HG03108 (cell line): ENCODE data around the gene GALNT18.

Source experiments
- ATAC-seq: cut with Tn5 transposase; IDR thresholded peaks from one replicate; pipeline ENCODE4 v1.9.1; 2021; ENCODE audit warnings: moderate library complexity; ENCODE audit not compliant: unreplicated experiment

Gene GALNT18

DNA sequence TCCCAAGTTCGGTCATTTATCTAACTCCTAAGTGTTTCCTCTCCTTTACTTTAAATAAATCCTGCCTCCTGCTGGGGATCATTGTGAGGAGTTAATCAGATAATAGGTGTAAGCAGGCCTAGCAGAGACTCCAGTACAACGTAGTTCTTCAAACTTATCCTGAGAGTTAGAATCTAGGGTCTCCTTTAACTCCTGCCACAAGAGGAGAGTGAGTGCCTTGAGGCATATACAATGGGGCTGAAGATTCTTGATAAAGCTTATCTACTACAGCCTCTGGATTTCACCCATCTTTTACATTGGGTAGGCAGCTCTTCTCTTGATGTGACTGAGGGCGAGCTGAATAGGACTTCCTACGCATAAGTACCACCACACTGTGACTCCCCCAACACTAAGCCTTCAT lies 3.1 kb upstream of the GALNT18 start:
- ATAC-seq = no peak

DNA sequence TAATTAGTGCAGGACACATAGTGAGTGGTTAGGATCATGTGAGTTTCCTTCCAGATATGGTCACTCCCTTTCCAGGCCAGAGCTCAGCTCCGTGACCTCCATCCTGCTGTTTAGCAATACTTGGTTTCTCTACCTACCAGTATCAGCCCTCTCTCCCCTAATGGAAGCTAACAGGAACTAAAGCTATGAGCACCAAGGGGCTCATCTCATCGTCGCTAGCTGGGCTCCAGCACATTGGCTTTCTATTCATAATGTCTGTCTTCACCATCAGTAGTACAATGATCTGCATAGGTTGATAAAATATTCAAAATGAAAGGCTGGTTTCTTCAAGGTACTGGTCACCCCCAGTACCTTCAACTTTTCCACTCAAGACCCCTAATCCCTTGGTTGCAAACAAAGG lies 2.4 kb upstream of the GALNT18 start:
- no peak for ATAC-seq

DNA sequence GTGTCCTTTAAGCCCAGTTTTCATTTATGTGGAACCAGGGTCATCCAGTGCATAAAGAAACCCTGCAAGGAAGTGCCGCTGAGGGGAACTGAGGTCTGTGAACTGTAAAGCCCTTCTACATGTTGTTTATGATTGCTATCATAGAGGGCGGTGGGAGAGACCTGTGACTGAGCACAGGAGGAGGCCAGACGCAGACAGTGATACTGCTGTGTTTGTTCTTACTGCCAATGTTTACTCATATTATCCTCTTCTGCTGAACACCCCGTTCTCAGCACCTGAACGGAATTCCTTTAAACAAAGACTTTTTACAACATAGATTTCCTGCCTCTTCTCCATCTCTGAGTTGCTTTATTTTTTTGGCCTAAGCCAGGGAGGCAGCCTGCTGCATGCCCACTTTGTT lies 967 bp upstream of the GALNT18 start:
- no peak for ATAC-seq

DNA sequence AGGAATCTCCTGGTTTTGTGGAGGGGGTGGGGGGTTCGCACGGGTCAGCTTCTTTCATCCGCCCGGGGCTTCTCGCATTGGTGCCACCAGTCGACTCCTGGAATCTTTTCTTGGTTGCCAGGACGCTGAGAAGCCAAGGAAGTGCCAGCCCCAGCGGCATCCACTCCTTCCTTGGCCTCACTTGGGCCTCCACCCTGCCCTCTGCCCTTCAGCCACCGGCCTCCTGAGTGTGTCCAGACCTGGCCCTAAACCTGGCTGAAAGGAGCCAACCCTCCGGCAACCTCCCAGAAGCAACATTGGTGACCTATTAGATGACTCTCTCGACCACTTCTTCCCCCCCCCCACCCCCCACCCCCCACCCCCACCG lies 518 bp upstream of the GALNT18 start:
- ATAC-seq = no peak

DNA sequence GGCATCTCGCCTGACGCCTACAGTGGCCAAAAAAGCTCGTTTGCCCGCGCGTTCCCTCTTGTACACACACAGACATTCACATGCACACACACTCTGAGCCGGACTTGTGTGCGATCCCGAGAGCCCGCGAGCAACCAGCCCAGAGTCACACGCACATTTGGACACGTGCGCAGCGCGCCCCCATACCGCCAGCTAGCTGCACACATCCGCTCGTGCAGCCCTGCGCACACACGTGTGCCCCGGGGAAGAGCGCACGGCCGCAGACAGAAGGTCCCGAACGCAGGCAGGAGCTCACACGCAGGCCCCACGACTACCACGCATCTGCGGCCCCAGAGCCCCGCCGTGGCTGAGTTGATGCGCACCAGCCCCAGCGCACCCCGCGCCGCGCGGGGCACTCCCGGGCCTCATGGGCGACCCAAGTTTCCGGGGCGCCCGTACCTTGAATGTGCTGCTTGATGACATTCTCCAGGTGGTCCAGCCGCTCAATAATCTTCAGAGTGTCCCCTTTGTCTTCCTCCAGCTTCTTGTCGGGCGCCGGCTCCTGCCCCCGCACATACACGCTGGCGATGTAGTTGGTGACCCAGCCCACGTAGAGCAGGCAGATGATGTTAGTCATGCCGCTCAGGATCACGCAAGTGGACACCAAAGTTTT lies 758 bp downstream of the GALNT18 start:
- no peak for ATAC-seq

DNA sequence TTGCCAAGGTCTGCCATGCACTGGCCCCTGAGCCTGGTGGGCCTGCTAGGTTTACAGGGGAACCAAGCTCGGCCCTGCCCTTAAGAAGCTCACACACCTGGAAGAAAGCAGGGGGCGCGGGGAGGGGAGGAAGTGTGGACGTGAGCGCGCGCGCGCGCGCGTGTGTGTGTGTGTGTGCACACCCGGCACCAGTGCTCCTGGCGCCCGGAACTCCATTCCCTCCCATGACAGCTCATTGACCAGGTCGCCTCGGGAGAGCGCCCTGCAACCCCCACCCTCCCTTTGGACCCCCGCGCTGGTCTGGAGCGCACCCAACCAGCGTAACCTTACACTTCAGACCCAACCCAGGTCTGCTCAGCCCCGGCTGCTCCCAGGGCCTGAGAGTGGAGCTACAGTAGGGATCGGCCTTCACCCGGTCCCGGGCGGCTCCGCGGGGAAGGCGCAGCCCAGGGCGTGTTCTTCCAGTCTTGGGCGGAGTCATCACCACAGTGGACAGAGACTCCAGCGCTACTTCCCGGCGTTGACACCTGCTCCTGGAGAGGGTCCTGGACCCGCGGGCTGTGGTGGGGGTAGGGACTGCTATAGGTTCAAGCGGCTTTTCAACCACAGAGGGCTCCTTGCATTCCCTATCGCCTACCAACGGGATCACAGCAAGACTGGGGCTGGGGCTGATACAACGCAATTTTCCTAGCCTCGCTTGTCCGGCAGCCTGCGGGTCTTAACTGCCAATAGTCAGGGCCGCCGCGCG lies 1.5 kb downstream of the GALNT18 start:
- ATAC-seq = no peak

DNA sequence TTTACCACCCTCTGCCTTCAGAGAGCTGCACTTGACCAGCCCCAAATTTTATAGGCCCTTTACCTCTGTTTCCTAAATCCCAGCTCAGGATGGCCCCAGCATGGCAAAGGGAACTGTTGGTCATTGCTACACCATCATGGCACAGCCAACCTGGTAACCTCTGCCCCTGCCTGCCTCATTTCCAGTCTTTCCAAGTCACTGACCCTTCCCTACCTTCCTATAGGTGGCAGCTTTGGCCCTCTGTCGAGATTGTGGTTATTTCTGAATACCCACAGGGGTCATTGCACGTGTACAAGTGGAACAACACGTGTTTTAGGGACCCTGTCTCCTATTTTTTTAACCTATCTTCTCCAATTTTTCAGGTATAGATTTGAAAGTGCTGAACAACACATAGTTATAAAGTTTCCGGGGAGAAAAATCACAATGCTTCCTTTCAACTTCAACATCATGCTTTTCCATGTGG lies 2.8 kb downstream of the GALNT18 start:
- no peak for ATAC-seq

DNA sequence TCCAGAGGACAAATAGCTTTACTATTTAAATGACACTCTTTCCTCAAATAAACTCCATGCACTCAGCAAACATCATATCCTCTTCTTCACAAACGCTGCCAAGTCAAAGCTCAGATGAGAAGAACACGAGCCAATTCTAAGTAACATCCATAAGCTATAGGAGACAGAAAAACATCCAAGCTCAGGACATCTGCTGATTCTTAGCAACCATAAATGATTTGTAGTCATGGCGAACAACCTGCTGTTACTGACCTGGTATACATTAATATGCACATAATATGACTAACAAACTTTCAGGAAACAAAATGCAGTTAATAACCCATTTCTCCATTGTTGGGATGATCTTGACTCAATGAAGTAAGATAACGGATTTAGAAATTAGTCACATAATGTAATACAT lies 6.7 kb downstream of the GALNT18 start:
- no peak for ATAC-seq

DNA sequence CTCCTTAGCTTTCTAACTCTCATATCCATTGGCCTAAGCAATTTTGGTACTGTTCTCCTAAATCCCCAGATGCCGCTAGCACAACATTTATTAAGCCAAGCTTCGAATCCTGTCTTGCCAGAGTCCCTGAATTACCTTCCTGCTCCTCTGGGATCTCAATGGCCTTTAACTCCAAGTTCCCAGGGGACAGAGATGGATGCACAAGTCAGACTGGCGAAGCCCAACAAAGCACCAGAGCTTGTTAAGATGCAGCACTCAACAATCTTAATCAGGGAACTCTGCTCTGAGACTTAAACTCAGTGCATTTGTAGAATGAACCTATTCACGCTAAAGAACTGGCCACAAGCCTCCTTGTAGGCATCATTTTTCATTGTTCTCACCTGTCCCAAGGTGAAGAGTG lies 9.4 kb downstream of the GALNT18 start:
- no peak for ATAC-seq

DNA sequence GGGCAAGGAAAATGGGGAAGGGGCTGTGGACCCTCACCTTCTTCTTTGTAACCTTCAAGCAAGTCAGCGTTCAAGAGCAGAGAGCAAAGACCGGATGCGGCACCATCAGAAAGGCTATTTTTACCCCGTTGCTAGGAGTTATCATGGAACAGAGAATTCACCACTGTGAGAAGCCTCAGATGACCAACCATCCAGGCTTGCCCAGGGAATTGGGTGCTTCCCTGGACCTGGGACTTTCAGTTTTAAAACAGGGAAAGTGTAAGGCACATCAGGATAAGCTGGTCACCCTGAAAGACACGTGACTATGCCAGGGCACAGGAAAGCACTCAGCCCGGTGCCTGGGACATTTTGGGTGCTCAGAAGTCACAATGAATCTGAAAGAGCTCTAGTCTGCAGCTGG lies 10.4 kb downstream of the GALNT18 start:
- ATAC-seq = no peak

DNA sequence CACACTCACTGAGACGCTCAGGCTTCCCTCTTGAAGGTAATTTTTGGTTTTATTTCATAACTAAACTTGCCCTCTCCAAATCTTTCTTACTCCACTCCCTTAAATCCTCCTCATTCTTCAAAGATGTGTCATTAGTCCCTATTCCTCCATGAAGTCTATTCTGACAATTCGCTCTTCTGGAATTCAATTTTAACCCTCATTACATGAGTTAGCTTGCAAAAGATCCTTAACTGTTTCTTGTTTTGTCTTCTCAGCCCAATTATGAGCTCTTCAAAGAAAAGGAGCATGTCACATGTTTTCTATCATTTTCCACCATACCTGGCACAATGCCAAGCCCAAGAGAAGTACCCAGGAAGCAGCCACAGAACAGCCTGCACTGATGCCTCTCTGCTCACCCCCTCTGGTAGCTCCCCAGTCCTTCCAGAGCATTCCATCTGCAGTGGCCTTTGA lies 13.0 kb downstream of the GALNT18 start:
- ATAC-seq = no peak

DNA sequence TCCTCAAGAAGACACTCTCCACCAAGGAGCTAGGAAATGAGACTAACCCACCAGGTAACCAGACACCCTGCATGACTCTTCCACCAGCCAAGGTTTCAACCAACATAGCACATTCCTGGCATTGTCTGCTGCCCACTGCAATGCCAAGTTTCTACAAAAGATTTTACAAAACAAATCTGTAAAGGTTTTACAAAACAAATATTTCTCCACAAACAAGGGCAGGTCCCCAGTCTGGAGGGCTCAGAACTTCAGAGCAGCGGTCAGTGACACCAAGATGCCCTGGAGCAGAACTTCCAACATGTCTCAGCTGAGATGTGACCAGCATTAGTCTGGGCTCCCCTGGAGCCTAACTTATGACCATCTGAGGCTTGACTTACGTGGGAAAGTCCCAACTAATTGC lies 14.0 kb downstream of the GALNT18 start:
- no peak for ATAC-seq

DNA sequence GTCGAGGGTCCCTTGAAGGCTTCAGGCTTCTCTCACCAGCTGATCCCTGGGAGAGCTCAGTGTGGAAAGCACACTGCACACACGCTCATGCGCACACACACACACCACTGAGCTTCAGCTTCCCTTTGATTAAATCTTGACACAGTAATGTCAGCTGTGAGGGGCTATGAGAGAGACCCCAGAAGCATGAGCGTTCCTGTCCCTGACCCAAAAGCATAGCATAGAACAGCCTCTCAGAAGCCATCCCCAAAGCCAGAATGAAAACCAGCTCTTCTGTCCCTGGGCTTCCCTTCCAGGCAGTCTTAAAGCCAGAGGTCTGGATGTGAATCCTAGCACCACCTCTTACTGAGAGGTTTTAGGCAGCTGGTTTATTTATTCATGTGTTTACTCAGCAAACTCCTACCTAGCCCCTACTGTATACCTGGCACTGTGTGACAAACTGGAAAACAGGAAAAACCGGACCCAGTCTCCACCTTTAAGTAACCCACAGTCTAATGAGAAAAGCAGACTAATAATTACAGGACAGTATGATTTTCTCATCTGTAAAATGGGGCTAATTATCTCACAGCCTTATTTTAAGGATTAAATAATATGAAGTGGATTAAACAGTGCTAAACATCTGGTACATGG lies 15.9 kb downstream of the GALNT18 start:
- ATAC-seq = no peak

DNA sequence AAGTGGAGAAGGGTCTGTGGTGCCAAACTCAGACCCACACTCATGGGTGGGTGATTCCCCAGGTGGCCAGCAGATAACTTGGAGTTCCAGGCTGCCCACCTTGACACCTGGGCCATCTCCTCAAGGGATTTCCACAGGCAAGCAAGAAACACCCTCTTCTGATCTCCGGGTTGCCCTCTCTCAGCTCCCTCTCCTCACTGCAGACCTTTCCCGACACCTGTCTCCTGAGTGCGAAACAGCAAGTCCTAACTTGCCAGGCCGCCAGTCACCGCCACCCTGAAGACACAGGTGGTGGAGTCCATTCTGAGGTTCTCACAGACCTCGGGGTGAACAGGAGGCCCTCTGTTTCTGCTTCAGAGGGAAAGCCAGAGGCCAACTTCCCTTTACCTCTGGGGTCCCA lies 16.6 kb downstream of the GALNT18 start:
- no peak for ATAC-seq

DNA sequence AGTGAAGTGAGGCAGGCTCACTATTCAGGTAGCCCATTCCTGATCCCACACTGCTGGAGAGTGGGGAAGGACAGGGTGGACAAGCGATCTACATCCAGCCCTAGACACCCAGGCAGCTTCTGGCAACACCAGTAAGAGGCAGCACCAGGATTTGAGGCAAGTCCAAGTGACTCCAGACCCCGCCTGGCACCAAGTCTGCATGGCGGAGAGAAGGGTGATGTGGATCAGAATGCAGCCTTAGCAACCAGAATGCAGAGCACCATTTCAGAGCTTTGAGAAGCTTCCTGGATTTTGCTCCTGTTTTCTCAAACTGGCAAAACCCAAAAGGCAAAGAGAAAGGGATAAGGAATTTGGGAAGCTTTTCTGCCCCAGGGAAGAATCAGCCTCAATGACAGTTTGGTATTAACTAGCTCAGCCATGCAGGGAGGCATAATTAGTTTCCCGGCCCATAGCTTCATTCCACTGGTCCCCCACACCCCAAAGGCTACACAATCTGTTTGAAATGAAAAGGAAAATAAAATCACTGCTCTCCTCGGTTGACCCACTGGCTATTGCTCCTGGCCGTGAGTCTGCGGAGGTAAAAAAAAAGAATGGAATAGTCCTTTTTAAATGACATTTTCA lies 17.3 kb downstream of the GALNT18 start:
- no peak for ATAC-seq

DNA sequence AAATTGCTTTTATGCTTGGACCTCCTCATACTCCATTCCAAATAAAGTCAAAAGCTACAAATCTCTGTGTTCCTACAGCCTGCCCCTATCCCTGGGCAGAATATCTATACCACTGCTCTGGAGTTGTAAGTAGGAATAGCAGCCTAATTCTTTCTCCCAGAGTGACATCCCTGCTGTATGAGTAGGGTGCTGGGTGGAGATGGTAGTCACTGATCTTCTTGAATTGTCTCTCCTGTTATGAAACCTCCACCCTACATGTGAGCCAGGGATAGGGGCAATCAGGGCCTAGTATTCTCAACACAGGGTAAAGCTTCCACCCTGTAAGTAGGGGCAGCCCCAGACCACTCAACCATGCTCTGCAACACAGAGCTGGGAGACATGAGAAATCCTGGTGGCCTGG lies 19.8 kb downstream of the GALNT18 start:
- no peak for ATAC-seq

DNA sequence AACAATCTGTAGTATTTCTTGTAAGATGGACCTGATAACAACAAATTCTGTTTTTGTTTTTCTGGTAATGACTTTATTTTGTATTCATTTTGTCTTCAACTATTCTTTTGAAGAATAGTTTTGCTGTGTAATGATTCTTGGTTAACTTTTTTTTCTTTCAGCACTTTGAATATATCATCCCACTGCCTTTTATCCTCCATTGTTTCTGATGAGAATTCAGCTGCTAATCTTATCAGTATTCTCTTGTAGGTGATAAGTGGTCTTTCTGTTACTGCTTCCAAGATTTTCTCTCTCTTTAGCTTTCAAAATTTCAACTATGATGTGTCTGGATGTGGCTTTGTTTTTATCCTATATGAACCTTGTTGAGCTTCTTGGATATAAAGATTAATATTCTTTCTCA lies 21.5 kb downstream of the GALNT18 start:
- ATAC-seq = no peak

DNA sequence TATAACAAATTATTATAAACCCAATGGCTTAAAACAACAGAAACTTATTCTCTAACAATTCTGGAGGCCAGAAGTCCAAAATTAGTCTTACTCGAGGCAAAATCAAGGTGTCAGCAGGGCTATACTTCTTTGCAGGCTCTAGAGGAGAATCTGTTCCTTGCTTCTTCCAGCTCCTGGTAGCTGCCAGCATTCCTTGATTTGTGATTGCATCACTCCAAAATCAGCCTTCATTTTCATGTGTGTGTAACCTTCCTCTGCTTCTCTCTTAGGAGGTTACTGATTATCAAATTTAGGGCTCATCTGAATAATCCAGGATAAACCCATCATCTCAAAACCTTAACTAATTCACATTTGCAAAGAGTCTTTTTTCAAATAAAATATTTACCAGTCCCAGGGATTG lies 23.6 kb downstream of the GALNT18 start:
- ATAC-seq = no peak

DNA sequence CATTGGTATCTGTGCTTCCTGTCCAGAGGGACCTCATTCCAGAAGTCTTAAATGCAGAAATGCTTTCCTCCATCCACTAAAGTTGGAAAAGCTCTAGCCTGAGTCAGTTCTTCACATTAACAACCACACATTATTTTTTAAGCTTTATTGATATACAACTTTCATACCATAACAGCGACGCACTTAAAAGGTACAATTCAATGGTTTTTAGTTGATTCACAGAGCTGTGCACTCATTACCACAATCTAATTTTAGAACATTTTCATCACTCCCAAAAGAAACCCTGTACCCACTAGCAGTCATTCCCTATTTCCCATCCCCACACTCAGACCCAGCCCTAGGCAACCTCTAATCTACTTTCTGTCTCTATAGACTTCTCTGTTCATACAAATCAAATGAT lies 27.6 kb downstream of the GALNT18 start:
- no peak for ATAC-seq

DNA sequence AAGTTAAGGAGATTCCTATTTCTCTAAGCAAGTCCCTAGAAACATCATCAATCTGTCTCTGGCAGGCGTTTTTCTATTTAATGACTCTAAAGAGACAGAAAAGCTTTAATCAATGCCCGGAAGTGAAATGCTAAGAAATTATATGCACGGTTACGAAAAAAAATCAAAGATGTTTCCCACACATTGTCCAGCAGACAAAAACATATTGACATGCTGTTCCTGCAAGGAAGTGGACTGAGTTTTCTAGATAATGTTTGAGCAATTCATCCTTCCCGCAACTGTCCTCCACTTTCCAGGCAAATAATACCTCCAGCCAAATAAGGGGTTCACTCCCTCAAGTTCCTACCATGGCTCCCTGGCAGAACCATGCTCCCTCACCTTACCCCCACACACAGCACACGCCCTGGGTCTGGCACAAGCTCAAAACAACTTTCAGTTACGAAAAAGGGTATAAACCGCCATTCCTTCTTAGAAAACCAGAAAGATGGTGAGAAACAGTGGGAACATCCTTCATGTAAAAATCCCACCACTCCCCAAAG lies 29.6 kb downstream of the GALNT18 start:
- no peak for ATAC-seq

DNA sequence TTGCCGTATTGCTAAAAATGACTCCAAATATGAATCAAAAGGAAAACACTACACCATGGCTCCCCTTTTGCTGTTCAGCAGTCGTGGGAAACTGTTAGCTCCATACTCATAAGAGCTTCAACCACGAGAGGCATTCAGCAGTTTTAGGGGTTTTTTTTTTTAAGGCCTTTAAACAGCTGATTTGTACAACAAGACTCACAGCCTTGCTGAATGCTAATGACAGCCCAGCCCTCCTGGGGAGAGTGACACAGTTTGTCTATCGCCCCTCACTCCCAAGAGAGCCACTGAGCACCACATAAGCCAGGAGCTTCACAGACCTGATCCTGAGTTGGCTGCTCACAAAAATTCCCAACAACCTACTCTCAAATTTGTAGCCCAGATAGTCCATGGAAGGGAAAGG lies 32.4 kb downstream of the GALNT18 start:
- no peak for ATAC-seq

DNA sequence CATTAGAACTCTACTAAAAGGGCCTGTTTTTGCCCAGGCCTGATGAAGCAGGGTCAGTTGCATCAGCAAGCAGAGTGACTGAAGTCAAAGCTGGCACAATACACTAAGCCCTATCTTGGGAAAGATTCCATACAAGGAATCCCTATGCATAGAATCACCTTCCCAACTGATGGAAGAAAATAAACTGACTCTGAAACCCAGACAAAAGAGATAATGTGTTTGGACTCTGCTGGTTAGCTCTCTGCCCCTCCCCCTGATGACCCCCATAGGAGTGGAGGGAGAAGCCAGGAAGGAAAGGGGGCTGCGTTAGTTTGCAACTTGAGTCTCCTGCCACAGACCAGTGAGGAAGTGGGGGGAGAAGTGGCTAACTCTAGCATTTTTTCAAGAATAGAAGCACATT lies 32.9 kb downstream of the GALNT18 start:
- no peak for ATAC-seq
